ENCODE data around the gene TCERG1L. TPM values are rescaled to one million over a fixed set of nuclear protein-coding genes. Genes with fewer than 3 reads are reported as not detected.

Gene TCERG1L
- total RNA-seq, 2 experiments from 2014 or later, result not detected

DNA sequence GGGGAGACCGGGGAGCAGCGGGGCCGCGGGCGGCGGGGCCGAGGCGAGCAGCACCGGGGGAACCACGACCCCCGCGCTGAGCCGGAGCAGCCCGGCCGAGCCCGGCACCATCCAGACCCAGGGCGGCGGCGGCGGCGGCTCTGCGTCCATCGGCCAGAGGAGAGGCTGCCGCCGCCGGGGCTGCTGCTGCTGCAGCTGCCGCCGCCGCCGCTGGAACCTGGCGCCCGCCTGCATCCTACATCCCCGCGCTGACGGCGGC, 190 bp downstream of the TCERG1L start:
- ChIA-PET POLR2A (no interaction called here), CTCF (no interaction called here)
- Mint-ChIP-seq H3K4me1 (peaks cover 5% of the 10 kb centered on the region), H3K36me3 (ENCODE audit: low read depth) (no peaks in the 10 kb centered on the region), H3K9me3 (no peaks in the 10 kb centered on the region), H3K27ac (no peak overlapping the region), H3K27me3 (peaks cover 38% of the 10 kb centered on the region), H3K4me3 (no peak overlapping the region)
- DNase-seq, result no peak

DNA sequence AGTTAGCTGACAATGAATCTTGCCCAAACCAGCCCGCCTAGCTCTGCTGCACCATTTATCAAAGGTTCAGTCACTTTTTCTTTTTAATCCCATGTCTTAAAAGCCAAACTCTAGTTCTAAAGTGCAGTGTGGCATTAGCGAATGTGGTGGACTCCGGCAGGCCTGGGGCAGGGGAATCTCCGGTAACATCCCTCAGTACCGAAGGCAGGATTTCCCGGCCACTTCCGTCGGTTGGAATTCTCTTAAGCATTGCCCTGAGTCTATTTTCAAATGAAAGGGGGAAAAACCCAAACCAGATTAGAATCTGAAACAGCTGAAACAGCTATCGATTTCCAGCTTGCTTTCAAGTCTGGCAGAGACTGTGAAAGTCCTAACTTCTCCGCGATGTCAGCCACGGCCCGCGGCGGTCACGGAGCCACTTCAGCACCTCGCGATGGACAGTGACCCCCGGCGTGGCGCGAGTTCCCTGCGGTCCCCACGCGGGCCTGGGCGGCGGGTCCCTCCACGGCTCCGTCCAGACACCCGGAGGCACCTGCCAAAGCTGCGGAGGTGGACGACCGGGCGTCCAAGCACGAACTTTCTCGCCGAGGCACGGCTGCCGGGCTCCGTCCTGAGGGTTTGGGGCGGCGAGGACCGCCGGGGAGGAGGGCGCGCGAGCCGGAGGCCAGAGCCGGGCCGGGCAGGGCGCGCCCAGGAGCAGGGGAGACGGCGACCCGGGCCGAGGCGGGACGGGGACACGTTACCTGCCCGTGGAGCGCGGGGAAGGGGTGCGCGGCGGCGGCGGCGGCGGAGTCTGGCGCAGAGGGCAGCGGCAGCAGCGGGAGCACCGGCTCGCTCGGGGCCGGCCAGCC, 745 bp downstream of the TCERG1L start:
- H3K27ac Mint-ChIP-seq, result no peak overlapping the region

DNA sequence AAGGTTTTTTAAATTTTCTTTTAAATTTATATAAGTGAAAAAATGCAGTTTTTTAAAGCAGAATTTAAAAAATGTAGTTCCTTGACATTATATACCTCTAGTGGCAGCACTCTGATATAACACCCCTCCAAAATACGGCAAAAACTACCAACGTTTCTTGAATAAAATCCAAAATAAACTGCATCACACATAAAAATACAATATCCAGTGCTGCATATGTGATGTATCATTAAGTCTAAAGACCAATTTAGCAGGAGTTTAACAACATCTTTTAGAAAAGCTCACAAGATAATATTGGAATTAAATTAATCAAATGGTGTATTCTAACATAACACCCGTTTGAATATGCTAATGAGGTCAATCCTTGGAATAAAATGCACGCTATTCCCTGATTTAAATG, 1.4 kb downstream of the TCERG1L start:
- Mint-ChIP-seq H3K4me1 (peaks cover 5% of the 10 kb centered on the region), H3K27me3 (peaks cover 37% of the 10 kb centered on the region), H3K4me3 (no peak overlapping the region), H3K36me3 (ENCODE audit: low read depth) (no peaks in the 10 kb centered on the region), H3K27ac (no peak overlapping the region), H3K9me3 (no peaks in the 10 kb centered on the region)
- CTCF ChIA-PET, result interaction anchor here (0.6 kb wide), 1 partner anchor 736 kb away, joined by 3 read pairs; no protein-coding TSS in a partner anchor
- POLR2A ChIA-PET, result no interaction called here
- DNase-seq, result no peak

More for the DNA sequence above, 745 bp downstream of the TCERG1L start:
- Mint-ChIP-seq H3K4me1 (peaks cover 5% of the 10 kb centered on the region), H3K4me3 (peak overlapping the region; percentile 34), H3K36me3 (ENCODE audit: low read depth) (no peaks in the 10 kb centered on the region), H3K27me3 (peaks cover 38% of the 10 kb centered on the region), H3K9me3 (no peaks in the 10 kb centered on the region)
- no peak for DNase-seq
- CTCF ChIA-PET, result interaction anchor here (0.6 kb wide), 1 partner anchor 735 kb away, joined by 3 read pairs; no protein-coding TSS in a partner anchor
- POLR2A ChIA-PET, result no interaction called here

DNA sequence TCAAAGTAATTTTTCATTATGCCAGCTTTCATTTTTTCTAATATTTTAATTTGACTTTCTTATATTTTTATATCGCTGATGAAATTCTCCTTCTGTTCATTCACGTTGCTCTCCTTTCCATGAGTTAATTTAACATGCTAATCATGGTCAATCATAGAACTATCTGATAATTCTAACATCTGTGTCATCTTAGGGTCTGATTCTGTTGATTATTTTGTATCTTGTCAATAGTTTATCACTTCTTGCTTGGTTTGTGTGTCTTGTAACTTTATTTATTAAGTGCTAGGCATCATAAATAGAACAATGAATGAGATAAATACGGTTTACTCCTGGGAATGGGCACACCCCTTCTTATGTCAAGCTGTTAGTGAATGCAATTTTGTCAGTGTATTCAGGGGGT, 11.0 kb downstream of the TCERG1L start:
- Mint-ChIP-seq H3K27ac (no peak overlapping the region), H3K4me1 (no peaks in the 10 kb centered on the region), H3K4me3 (no peak overlapping the region), H3K9me3 (peaks cover 9% of the 10 kb centered on the region), H3K36me3 (ENCODE audit: low read depth) (no peaks in the 10 kb centered on the region), H3K27me3 (peaks cover 4% of the 10 kb centered on the region)
- CTCF ChIA-PET, result interaction anchor here (1.0 kb wide), 1 partner anchor 54 kb away, joined by 3 read pairs; no protein-coding TSS in a partner anchor
- DNase-seq, result no peak
- POLR2A ChIA-PET, result no interaction called here

DNA sequence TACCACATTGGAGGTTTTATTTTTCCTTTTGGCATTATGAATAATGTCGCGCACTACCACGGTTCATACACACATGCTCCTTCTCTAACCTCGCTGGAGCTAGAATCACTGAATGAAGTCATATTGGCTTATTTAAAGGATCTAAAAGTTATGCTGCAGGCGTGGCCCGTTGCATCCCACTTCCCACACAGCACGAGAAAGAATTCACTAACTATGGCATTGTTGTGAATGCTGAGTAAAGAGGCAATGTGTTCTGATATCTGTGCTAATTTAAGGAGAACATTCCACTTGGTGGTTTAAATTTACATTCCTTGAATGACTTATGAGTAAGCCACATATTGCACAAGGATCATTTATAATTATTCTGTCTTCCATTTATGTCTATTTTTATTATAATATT, 20.7 kb downstream of the TCERG1L start:
- ChIA-PET POLR2A (no interaction called here), CTCF (no interaction called here)
- H3K4me3 Mint-ChIP-seq, result no peak overlapping the region
- no peaks in the 10 kb centered on the region for H3K9me3 Mint-ChIP-seq
- H3K27me3 Mint-ChIP-seq, result no peaks in the 10 kb centered on the region
- no peaks in the 10 kb centered on the region for H3K36me3 Mint-ChIP-seq (ENCODE audit: low read depth)
- H3K27ac Mint-ChIP-seq, result no peak overlapping the region
- no peak for DNase-seq
- no peaks in the 10 kb centered on the region for H3K4me1 Mint-ChIP-seq

DNA sequence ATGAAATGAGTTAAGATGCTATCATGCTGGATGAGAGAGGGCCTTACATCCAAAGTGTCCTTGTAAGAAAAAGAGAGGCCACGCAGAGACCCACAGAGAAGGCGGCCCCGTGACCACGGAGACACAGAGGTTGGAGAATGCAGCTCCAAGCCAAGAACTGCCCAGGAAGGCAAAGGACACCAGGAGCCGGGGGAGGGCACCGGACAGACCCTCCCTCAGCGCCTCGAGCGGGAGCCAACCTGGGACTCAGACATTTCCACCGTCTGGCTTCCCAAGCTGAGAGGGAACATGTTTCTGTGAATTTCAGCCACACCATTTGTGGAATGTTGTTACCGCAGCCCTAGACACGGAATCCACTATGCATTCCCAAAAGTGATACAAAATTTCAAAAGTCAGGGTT, 22.9 kb downstream of the TCERG1L start:
- H3K27me3 Mint-ChIP-seq, result peaks cover 2% of the 10 kb centered on the region
- DNase-seq, result no peak
- ChIA-PET CTCF (no interaction called here), POLR2A (no interaction called here)
- no peak overlapping the region for H3K27ac Mint-ChIP-seq
- no peaks in the 10 kb centered on the region for H3K36me3 Mint-ChIP-seq (ENCODE audit: low read depth)
- H3K4me3 Mint-ChIP-seq, result no peak overlapping the region
- no peaks in the 10 kb centered on the region for H3K9me3 Mint-ChIP-seq
- no peaks in the 10 kb centered on the region for H3K4me1 Mint-ChIP-seq

DNA sequence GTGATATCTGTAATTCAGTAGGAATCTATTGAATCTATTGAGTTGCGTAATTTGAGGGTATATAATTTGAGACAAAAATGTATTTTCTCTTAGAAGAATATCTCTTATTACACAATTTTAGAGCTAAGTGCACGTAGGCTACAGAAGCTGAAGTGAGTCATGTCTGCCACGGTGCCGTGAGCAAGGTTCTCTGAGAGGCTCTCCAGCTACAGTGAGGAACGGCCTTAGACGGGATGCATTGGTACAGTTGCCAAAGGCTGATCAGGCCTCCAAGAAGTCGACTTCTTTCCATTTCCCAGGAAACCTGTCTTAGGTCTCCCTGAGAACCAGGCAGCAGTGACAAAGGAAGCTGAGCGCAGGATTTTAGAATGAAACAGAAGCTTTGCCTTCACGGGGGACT, 28.6 kb downstream of the TCERG1L start:
- Mint-ChIP-seq H3K27me3 (peaks cover 2% of the 10 kb centered on the region), H3K9me3 (no peaks in the 10 kb centered on the region), H3K27ac (no peak overlapping the region), H3K4me3 (no peak overlapping the region), H3K4me1 (no peaks in the 10 kb centered on the region), H3K36me3 (ENCODE audit: low read depth) (no peaks in the 10 kb centered on the region)
- POLR2A ChIA-PET, result no interaction called here
- DNase-seq, result no peak
- CTCF ChIA-PET, result no interaction called here

DNA sequence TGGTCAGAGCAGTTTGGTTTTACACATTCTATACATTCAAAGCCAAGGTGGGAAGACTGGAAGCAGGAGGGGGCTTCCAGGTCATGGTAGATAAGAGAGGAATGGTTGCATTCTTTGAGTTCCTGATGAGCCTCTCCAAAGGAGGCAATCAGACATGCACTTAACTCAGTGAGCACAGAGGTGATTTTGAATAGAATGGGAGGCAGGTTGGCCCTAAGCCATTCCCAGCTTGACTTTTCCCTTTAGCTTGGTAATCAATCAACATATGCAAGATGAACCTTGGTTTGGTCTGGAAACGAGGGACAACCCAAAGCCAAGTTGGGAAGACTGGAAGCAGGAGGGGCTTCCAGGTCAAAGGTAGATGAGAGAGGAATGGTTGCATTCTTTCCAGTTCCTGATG, 31.4 kb downstream of the TCERG1L start:
- no peaks in the 10 kb centered on the region for H3K4me1 Mint-ChIP-seq
- H3K27me3 Mint-ChIP-seq, result no peaks in the 10 kb centered on the region
- DNase-seq, result no peak
- no peak overlapping the region for H3K4me3 Mint-ChIP-seq
- H3K27ac Mint-ChIP-seq, result no peak overlapping the region
- no peaks in the 10 kb centered on the region for H3K36me3 Mint-ChIP-seq (ENCODE audit: low read depth)
- ChIA-PET POLR2A (no interaction called here), CTCF (no interaction called here)
- no peaks in the 10 kb centered on the region for H3K9me3 Mint-ChIP-seq

DNA sequence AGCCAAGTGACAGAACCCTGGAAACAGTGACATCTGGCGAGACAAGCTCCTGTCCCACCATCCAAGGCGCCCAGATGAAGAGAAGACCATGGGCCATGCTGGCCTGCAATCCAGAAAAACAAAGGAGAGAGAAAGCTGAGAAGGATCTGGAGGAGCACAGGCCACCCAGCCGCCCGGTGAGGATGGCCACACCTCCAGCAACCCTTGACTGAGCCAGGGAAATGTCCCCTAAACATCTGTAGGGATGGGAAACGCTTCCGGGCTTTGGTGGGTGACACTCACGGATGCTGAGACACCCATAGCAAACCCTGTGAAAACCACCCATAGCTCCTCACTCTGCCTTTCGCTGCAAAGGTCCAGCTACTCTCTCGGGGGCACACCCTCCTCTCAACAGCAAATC, 32.0 kb downstream of the TCERG1L start:
- H3K36me3 Mint-ChIP-seq (ENCODE audit: low read depth), result no peaks in the 10 kb centered on the region
- H3K9me3 Mint-ChIP-seq, result no peaks in the 10 kb centered on the region
- H3K27ac Mint-ChIP-seq, result no peak overlapping the region
- POLR2A ChIA-PET, result no interaction called here
- H3K27me3 Mint-ChIP-seq, result no peaks in the 10 kb centered on the region
- no peak overlapping the region for H3K4me3 Mint-ChIP-seq
- no peak for DNase-seq
- CTCF ChIA-PET, result no interaction called here
- no peaks in the 10 kb centered on the region for H3K4me1 Mint-ChIP-seq

DNA sequence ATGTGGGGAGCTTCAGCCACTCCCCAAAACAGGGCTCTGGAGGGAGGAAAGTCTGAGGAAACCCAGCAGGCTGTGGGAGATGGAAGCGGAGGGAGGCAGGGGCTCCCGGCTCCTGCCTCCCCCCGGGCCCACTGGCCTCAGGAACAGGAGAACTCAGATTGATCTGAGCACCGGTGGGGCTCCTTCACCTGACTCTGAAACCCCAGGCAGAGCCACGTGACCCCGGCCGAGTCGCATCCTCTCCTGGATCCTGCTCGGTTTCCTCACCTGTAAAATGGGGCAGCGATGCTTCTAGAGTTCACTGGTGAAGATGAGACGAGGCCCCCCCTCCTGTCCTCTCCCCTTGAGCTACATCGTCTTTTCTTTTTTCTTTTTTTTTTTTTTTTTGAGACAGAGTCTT, 33.6 kb downstream of the TCERG1L start:
- CTCF ChIA-PET, result no interaction called here
- Mint-ChIP-seq H3K9me3 (no peaks in the 10 kb centered on the region), H3K36me3 (ENCODE audit: low read depth) (no peaks in the 10 kb centered on the region), H3K4me1 (no peaks in the 10 kb centered on the region), H3K27me3 (no peaks in the 10 kb centered on the region), H3K4me3 (no peak overlapping the region), H3K27ac (no peak overlapping the region)
- POLR2A ChIA-PET, result no interaction called here
- DNase-seq, result no peak

DNA sequence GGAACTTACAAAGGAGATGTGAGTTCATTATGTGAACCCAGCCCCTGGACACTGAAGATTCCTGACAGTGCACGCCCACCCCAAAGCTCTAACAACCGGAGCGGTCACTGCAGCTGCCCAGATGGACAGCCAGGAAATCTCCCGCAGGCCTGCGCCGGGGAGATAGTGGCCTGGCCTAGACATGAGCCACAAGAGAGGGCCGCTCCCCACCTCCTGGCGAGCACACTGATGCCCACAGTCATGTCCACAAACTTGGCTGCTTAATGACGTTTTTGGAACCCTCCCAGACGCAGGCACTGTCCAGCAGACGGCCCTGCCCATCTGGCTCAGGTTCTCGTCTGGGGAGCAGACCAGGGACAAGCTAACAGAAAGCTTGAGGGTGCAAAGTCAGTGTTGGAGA, 34.2 kb downstream of the TCERG1L start:
- H3K36me3 Mint-ChIP-seq (ENCODE audit: low read depth), result no peaks in the 10 kb centered on the region
- no peaks in the 10 kb centered on the region for H3K9me3 Mint-ChIP-seq
- no peaks in the 10 kb centered on the region for H3K27me3 Mint-ChIP-seq
- no peak overlapping the region for H3K4me3 Mint-ChIP-seq
- no peak for DNase-seq
- POLR2A ChIA-PET, result no interaction called here
- CTCF ChIA-PET, result no interaction called here
- no peaks in the 10 kb centered on the region for H3K4me1 Mint-ChIP-seq
- no peak overlapping the region for H3K27ac Mint-ChIP-seq

DNA sequence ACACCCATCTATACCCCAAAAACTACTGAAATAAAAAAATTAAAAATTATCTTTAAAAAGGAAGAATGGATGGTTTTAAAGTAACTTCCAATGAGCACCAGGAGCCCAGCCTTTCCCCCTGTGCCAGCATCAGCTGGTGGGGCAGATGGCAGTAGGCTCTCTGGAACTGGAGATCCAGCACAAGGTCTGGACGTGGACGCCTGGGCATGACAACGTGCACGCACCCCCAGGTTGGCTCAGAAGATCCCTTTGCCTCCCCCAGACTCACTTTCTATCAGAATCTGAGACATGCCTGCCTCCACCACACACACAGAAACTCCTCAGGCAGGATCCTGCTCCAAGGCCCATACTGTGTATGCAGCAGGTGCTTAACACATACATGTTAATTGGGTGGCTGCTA, 35.8 kb downstream of the TCERG1L start:
- Mint-ChIP-seq H3K9me3 (no peaks in the 10 kb centered on the region), H3K27ac (no peak overlapping the region), H3K4me1 (no peaks in the 10 kb centered on the region), H3K36me3 (ENCODE audit: low read depth) (no peaks in the 10 kb centered on the region), H3K27me3 (no peaks in the 10 kb centered on the region), H3K4me3 (no peak overlapping the region)
- no peak for DNase-seq
- CTCF ChIA-PET, result interaction anchor here (0.8 kb wide), 1 partner anchor 10 kb away, joined by 3 read pairs; no protein-coding TSS in a partner anchor
- POLR2A ChIA-PET, result no interaction called here

DNA sequence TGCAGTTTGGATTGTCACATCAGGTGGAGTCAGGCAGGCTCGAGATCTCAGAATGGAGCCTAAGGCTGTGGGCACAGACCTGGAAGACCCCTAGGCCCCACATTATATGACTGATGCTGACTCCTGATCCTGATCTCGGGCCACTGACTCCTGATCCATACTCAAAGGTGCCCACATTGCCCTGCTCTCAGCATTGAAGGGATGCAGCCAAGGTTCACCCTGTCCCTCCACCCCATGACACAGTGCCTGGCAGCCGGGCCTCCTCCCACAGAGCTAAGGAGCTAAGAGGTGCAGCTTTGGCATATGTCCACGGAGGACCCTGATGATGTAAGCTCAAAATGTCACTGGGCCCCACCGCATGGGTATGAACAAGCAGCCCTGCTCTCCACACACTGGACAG, 36.6 kb downstream of the TCERG1L start:
- no peak overlapping the region for H3K27ac Mint-ChIP-seq
- CTCF ChIA-PET, result interaction anchor here (0.8 kb wide), 1 partner anchor 9 kb away, joined by 3 read pairs; no protein-coding TSS in a partner anchor

DNA sequence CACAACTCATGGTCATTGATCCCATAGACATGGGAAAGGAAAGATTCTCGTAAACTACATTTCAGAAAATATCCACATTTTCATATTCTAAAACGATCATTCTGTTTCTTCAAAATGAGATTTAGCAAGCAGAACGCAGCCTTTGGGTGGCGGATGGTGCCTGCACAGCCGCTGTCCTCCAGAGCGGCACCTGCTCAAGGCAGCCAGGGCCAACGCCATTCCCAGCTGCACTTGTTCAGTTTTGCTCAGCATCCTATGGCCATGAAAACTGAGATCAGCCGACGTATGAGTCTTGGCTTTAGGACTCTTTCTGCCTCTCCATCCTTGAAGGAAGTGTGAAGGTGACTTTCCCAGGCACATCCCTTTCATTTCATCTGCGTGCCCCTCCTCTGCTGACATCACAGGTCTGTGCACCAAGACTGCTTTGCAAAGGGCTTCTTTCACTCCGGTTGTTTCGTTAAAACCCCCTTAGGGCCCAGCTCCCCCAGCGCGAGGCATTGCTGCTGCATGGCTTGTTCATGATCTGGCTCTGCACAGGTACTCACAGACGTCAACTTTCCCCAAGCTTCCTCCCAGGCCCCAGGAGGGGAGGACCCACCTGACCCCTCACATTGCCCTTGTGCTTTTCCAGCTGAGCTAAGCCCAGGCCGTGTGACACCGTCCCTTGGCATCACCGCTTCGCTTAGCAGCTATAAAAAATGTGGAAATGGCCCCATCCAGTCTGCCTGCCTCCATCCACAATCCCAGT, 37.2 kb downstream of the TCERG1L start:
- Mint-ChIP-seq H3K4me1 (no peaks in the 10 kb centered on the region), H3K27ac (no peak overlapping the region), H3K27me3 (no peaks in the 10 kb centered on the region), H3K4me3 (no peak overlapping the region), H3K9me3 (no peaks in the 10 kb centered on the region), H3K36me3 (ENCODE audit: low read depth) (no peaks in the 10 kb centered on the region)
- no peak for DNase-seq
- POLR2A ChIA-PET, result no interaction called here
- CTCF ChIA-PET, result no interaction called here

More for the DNA sequence above, 36.6 kb downstream of the TCERG1L start:
- POLR2A ChIA-PET, result no interaction called here
- Mint-ChIP-seq H3K9me3 (no peaks in the 10 kb centered on the region), H3K4me1 (no peaks in the 10 kb centered on the region), H3K36me3 (ENCODE audit: low read depth) (no peaks in the 10 kb centered on the region), H3K4me3 (no peak overlapping the region), H3K27me3 (no peaks in the 10 kb centered on the region)
- no peak for DNase-seq

Data from activated CD4-positive, alpha-beta T cell treated with anti-CD3 and anti-CD28 coated beads, Interleukin-2, amount 10 ng/mL, durations not matched to agents 7 days and 5 days (primary cell).